GM23338 (cell line): ENCODE results near the gene RBCK1.

Source experiments
- CREB1 ChIP-seq: fragments of 250-450 bp; sonication (Bioruptor Pico); IDR thresholded peaks from 2 replicates; pipeline ENCODE4 v1.5.0; 2020; ENCODE audit warnings: low read depth, mild to moderate bottlenecking, moderate library complexity
- ETS1 ChIP-seq: IDR thresholded peaks from 2 replicates; pipeline ENCODE4 v1.6.1; 2016; ENCODE audit warnings: antibody characterized with exemption
- EZH2 ChIP-seq: fragments of 200-600 bp; sonication (generic); IDR thresholded peaks from one replicate; pipeline ENCODE4 v1.8.0; 2017; ENCODE audit warnings: antibody characterized with exemption, mild to moderate bottlenecking, low read depth; ENCODE audit not compliant: unreplicated experiment
- EZH2phosphoT487 ChIP-seq: fragments of 200-600 bp; sonication (generic); IDR thresholded peaks from one replicate; pipeline ENCODE4 v1.8.1; 2018; ENCODE audit warnings: antibody characterized with exemption; ENCODE audit not compliant: unreplicated experiment
- NANOG ChIP-seq: IDR thresholded peaks from 2 replicates; pipeline ENCODE4 v1.6.1; 2016; ENCODE audit warnings: antibody characterized with exemption, borderline replicate concordance
- POLR2AphosphoS5 ChIP-seq: IDR thresholded peaks from 2 replicates; pipeline ENCODE4 v1.6.1; 2016; ENCODE audit warnings: antibody characterized with exemption, low read depth
- ZNF114 ChIP-seq: fragments of 250-450 bp; sonication (Bioruptor Pico); IDR thresholded peaks from 2 replicates; pipeline ENCODE4 v1.5.0; 2020; ENCODE audit warnings: mild to moderate bottlenecking, moderate library complexity
- ZNF331 ChIP-seq: fragments of 250-450 bp; sonication (Bioruptor Pico); IDR thresholded peaks from 2 replicates; pipeline ENCODE4 v1.5.0; 2020; ENCODE audit warnings: low read depth, mild to moderate bottlenecking, moderate library complexity
- ZNF462 ChIP-seq: fragments of 250-450 bp; sonication (Bioruptor Pico); IDR thresholded peaks from 2 replicates; pipeline ENCODE4 v1.5.0; 2020; ENCODE audit warnings: mild to moderate bottlenecking, moderate library complexity
- TF ChIP-seq, protein P1 (sequence below), 2 experiments: fragments of 200-600 bp in 1 of 2; sonication (generic) in 1 of 2; conservative IDR thresholded peaks; 2 replicates each; pipeline versions ENCODE4 v1.5.1 to v1.6.1; 2016 to 2017; ENCODE audit warnings: antibody characterized with exemption in 2 of 2, low read depth in 2 of 2, mild to moderate bottlenecking in 2 of 2, moderate library complexity in 1 of 2
- TF ChIP-seq, protein P2 (sequence below): IDR thresholded peaks from one replicate; pipeline ENCODE4 v1.6.1; 2018; ENCODE audit warnings: antibody characterized with exemption; ENCODE audit not compliant: unreplicated experiment

DNA sequence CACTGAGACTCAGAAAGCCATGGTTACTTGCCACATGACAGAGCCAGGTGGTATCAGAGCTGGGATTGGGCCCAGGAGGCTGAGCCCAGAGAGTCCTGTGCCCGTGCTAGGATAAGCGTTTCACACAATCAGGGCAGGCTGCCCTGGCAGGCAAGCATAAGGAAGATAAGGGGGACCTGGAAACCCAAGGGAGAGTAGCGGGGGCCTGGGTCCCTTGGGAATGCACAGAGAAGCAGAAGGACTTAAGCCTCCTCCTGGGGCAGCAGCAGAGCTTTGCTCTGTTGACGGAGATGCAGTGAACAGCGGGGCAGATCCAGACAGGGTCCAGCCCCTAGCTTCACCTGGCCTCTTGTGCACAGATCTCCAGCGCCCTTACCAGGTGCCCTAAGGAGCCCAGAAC is 18.9 kb upstream of the RBCK1 start:
- TF ChIP-seq, protein P1, sequence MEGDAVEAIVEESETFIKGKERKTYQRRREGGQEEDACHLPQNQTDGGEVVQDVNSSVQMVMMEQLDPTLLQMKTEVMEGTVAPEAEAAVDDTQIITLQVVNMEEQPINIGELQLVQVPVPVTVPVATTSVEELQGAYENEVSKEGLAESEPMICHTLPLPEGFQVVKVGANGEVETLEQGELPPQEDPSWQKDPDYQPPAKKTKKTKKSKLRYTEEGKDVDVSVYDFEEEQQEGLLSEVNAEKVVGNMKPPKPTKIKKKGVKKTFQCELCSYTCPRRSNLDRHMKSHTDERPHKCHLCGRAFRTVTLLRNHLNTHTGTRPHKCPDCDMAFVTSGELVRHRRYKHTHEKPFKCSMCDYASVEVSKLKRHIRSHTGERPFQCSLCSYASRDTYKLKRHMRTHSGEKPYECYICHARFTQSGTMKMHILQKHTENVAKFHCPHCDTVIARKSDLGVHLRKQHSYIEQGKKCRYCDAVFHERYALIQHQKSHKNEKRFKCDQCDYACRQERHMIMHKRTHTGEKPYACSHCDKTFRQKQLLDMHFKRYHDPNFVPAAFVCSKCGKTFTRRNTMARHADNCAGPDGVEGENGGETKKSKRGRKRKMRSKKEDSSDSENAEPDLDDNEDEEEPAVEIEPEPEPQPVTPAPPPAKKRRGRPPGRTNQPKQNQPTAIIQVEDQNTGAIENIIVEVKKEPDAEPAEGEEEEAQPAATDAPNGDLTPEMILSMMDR (conservative IDR thresholded peaks at IDR 0.05; ENCODE audit: low read depth in 2 of 2): no peak
- no peak for TF ChIP-seq EZH2
- no peak for TF ChIP-seq POLR2AphosphoS5
- TF ChIP-seq EZH2phosphoT487: no peak
- TF ChIP-seq, protein P2, sequence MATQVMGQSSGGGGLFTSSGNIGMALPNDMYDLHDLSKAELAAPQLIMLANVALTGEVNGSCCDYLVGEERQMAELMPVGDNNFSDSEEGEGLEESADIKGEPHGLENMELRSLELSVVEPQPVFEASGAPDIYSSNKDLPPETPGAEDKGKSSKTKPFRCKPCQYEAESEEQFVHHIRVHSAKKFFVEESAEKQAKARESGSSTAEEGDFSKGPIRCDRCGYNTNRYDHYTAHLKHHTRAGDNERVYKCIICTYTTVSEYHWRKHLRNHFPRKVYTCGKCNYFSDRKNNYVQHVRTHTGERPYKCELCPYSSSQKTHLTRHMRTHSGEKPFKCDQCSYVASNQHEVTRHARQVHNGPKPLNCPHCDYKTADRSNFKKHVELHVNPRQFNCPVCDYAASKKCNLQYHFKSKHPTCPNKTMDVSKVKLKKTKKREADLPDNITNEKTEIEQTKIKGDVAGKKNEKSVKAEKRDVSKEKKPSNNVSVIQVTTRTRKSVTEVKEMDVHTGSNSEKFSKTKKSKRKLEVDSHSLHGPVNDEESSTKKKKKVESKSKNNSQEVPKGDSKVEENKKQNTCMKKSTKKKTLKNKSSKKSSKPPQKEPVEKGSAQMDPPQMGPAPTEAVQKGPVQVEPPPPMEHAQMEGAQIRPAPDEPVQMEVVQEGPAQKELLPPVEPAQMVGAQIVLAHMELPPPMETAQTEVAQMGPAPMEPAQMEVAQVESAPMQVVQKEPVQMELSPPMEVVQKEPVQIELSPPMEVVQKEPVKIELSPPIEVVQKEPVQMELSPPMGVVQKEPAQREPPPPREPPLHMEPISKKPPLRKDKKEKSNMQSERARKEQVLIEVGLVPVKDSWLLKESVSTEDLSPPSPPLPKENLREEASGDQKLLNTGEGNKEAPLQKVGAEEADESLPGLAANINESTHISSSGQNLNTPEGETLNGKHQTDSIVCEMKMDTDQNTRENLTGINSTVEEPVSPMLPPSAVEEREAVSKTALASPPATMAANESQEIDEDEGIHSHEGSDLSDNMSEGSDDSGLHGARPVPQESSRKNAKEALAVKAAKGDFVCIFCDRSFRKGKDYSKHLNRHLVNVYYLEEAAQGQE: no peak
- no peak for TF ChIP-seq NANOG
- TF ChIP-seq CREB1 (CRISPR knock-in tag): no peak
- no peak for TF ChIP-seq ETS1
- TF ChIP-seq ZNF114 (CRISPR knock-in tag): no peak
- TF ChIP-seq ZNF331 (CRISPR knock-in tag): no peak
- no peak for TF ChIP-seq ZNF462 (CRISPR knock-in tag)
